IMR-90 (cell line): ENCODE measurements around the gene TSKU. TPM values are rescaled to one million over a fixed set of nuclear protein-coding genes. Genes with fewer than 3 reads are reported as not detected.

Experiments used
- CTCF ChIP-seq: conservative IDR thresholded peaks from 2 replicates; pipeline ENCODE4 v1.5.1; 2012; ENCODE audit warnings: mild to moderate bottlenecking, low read depth, low read length, improper control_type of control experiment
- RCOR1 ChIP-seq: IDR thresholded peaks from 2 replicates; pipeline ENCODE4 v1.6.1; 2012; ENCODE audit warnings: mild to moderate bottlenecking, low read length, improper control_type of control experiment; ENCODE audit not compliant: insufficient replicate concordance
- SMC3 ChIP-seq: fragments of 150-350 bp; IDR thresholded peaks from 2 replicates; pipeline ENCODE4 v1.6.1; 2016; ENCODE audit warnings: low read depth, mild to moderate bottlenecking, antibody characterized with exemption, low read length, moderate library complexity
- USF2 ChIP-seq: fragments of 150-350 bp; IDR thresholded peaks from 2 replicates; pipeline ENCODE4 v1.6.1; 2017; ENCODE audit warnings: mild to moderate bottlenecking, antibody characterized with exemption, low read length, low read depth
- polyA plus RNA-seq, 3 experiments: library from polyadenylated mRNA; depleted of rRNA; stranded (reverse); fragments of >200 nt; gene quantifications; 2 replicates each; pipeline ENCODE4 v1.2.3, GENCODE V29; 2012; ENCODE audit warnings: low replicate concordance in 1 of 3
- total RNA-seq: library from RNA; depleted of rRNA; stranded (reverse); fragments of >200 nt; gene quantifications from 2 replicates; pipeline ENCODE4 v1.2.3, GENCODE V29; 2012

TSKU gene
- total and polyA plus RNA-seq, 2 of the 4 experiments (the other 2 are of a cell fraction), result 6.8 to 26.6 TPM

GRCh38 chr11:76785513-76785912 is 2.4 kb downstream of the TSKU start (continued):
- TF ChIP-seq USF2 (no peak), CTCF (no peak), RCOR1 (no peak), SMC3 (no peak)
